ENCODE measurements around the gene ABR.
"Not testable (repeated sequence)": the region's sequence is repeated elsewhere in the genome, so short reads cannot be mapped to it uniquely, and the experiment has no call there.

The ABR gene

DNA sequence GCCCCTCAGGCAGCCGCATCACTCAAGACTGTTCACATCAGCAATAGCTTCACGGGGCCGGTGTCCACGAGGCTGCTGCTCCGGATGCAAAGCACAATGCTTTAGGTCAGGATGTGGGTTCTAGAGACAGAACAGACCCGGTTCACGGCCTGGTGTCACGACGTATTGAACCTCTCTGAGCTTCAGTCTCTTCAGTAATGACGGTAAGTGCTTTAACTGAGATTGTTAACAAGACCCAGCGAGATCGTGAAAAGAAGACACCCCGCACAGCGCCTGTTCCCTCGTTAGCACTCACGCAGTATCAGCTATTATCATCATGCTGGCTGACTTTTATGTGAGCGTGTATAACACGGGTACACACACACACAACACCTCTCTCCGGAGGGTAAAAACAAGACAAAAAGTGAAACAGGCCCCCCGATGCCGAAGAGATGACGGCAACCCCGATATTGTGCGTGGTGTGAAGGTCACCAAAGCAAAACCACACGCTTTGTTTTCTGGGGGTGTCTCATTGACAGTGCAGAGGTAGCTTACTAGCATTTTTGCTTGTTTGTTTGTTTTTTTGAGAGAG, 21.4 kb upstream of the ABR start:
- no peak for DNase-seq

DNA sequence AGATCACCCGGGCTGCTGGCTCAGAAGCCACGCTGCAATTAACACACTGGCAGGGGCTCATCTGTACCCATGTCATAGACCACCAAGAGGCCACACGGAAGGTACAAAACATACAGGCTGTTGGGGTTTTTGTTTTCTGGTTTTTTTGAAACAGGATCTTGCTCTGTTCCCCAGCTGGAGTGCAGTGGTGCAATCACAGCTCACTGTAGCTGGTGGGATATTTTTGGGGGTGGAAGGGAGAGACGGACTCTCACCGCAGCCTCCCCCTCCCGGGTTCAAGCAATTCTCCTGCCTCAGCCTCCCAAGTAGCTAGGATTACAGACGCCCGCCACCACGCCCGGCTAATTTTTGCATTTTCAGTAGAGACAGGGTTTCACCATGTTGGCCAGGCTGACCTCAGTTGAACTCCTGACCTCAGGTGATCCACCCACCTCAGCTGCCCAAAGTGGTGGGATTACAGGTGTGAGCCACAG, 19.5 kb upstream of the ABR start:
- DNase-seq: not testable (repeated sequence)

GRCh38 chr17:1197781-1198490, 18.2 kb upstream of the ABR start:
- DNase-seq: no peak

- no peak for DNase-seq
Observed at GRCh38 chr17:1197379-1197778, 17.6 kb upstream of the ABR start.

DNA sequence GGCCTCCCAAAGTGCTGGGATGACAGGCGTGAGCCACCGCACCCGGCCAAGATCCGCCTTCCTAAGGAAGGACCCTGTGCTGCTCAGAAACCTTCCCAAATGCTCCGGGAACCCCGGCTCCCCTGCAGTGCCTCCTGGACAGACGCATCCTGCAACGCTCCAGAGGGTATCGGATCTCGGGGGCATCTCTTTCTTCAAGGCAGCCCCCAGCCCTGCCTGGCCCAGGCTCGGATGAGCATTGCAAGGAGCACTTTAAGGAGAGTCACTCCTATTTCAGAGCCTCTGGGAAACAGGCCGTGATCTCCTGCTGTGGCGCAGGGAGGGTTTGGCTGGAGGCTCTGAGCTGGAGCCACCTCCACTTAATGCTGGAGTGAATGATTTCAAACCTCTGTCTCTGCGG, 17.2 kb upstream of the ABR start:
- DNase-seq: no peak

DNA sequence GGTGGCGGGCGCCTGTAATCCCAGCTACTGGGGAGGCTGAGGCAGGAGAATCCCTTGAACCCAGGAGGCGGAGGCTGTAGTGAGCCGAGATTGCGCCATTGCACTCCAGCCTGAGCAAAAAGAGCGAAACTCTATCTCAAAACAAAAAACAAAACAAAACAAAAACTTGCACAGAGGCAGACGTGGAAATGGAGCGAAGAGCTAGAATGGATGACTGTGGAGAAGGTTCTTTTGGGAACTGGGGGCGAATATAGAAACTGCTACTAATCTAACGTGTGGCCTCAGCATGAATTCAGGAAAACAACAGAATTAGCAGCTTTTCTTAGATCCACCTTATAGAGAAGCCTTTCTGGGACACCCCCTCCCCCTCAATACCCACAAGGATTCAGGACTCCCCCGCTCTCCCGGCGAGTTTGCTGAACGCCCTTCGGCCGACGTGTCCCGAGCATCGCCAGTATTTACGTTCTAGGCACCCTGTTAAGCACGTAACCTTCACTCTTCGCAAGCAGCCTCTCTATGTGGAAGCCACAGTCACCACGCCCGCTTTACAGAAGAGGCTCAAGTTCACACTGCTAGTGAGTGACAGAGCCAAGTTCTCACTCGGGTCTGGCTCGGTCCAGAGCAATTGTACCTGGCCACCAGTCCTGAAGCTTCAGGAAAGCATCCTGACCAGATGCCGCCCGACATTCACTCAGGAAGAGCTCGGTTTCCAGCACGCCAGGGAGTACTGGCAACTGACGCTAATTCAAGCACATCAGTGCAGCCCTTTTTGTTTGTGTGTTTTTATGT, 13.3 kb upstream of the ABR start:
- DNase-seq: no peak

- DNase-seq: no peak
Observed at GRCh38 chr17:1190751-1191331, 11.1 kb upstream of the ABR start.

DNA sequence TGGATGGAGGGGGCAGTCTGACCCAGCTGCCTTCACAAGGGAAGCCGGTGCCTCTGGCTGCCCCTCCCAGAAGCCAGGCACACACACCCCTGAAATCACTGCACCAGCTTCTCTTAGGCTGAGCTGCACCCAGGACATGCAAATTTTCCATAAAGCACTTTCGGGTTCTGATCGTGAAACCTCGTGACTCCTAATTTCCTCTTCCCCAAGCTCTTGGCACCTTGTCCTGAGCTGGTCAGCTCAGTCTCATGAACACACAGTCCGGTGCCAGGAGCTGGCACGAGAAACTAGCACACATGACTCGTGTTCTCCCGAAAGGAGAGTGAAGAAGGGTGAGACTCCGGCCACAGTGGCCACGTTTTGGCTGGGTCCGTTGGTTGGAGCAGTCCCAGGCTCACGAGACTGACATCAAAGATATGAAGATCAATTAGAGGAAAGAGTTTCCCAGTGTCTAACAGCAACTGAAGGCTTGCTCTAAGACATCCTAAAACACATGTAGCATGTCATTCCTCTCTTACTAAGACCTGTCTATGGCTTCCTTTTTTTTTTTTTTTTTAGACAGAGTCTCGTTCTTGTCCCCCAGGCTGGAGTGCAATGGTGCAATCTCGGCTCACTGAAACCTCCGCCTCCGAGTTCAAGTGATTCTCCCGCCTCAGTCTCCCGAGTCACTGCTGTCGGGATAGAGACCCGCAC, 9.2 kb upstream of the ABR start:
- DNase-seq: no peak

- peak; percentile 47 for DNase-seq
Observed at GRCh38 chr17:1186923-1187771, 7.4 kb upstream of the ABR start.

DNA sequence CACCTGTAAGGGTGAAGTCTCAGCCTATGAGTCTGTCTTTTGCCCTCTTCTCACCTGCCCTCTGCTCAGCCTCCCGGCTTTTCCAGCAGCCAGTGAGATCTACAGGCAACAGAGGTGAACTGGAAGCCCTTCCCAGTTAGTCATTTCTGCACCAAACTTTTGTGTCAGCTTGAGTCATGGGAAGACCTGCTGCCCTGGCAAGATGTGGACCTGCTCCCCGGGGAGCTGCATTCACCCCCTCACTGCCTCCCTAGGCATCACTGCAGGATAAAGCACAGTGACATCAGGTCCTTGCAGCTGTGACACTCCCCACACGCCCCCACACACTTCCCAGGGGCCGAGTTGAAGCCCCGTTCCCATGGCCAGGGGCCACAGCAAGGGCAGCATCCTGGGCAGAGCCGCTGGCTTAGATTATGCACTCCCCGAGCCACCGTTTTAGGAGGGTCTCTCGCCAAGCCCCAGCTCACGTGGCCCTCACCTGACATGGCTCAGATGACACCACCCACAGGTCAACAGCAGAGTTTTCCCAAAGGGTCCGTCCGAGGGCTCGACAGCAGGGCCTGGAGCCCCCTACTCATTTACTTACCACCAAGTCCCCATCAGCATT, 6.5 kb upstream of the ABR start:
- no peak for DNase-seq

DNA sequence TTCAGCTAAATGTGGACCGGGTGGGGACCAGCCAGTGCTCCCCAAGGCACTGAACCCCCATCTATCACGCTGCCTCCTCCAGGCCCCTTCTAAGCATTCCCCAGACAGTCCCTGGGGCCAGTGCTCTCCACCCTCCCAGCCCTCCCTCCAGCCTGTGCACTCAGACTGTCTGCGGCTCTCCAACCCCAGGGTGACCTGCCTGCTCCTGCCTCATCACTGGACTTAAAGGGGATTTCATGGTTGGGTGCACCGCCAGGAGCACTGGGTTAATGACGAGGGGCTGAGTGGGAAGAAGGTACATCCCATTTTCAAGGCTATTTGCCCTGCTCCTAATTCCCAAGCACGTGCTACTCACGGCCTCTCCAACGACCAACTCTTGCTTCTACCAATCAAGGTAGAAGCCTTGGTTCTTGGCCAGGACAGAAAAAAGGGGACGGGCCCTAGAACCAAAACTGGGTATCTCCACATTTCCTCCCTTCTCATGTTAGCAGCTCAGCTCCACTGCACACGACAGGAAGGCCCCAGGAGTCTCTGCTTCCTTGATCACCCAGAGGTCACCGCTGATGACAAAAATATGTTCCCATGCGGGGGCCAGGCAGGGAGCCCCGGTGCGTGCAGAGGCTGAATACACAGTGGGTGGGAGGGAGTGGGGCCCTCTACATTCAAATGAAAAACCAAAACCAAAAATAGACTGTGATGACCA, 3.5 kb upstream of the ABR start:
- no peak for DNase-seq

DNA sequence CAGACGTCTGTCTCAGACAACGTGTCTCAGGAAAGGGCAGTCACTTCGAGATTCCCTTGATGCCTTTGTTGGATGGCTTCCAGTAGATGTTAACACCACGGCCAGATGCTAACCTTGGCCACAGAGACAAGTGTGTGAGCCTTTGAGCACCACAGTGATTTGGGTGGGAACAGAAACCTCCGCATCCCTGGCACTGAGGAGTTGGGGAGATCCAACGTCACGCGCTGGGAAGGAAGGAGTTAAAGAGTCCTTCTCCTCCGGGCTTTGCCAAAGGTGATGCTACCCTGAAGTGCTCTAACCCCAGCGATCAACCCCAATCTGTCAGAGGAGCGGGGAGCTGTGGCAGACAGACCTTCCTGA, 3.0 kb upstream of the ABR start:
- DNase-seq: no peak

GRCh38 chr17:1181753-1182137, 2.0 kb upstream of the ABR start:
- no peak for DNase-seq

DNA sequence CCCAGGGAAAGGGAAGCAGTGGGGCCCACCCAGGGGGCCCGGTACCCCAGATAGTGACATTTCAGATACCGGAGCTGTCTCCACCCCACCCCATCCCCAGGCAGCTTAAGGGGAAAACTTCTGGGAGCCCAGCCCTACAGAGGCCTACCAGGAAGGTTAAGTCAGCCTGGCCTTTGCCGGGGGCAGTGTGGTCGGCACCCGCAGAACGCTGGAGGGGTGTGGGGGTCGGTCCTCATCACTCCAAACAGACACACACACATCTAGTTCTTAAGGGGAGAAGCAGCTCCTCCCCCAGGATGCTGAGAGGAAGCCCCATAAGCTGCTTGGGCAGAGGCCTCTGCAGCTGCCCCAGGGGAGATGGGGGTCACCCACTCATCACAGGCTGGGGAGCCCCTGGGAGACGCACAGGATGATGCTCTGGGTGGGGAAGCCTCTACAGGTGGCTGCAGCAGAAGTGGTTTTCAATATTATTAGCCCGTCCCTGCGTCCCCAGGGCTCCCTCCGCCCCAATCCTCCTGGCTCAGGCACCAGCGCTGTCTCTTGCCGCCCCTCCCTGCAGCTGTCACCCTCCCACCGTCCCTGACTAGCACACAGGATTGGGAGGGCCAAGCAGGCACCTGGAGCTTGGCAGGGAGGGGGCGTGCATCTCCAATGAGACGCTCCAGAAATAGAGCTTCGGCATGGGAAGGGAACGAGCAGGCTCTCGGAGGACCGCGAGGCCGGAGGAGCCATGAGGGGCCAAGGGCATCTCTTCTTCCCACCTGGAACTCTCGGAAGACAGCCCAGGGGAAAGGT, 1.4 kb upstream of the ABR start:
- peak; percentile 39 for DNase-seq

DNA sequence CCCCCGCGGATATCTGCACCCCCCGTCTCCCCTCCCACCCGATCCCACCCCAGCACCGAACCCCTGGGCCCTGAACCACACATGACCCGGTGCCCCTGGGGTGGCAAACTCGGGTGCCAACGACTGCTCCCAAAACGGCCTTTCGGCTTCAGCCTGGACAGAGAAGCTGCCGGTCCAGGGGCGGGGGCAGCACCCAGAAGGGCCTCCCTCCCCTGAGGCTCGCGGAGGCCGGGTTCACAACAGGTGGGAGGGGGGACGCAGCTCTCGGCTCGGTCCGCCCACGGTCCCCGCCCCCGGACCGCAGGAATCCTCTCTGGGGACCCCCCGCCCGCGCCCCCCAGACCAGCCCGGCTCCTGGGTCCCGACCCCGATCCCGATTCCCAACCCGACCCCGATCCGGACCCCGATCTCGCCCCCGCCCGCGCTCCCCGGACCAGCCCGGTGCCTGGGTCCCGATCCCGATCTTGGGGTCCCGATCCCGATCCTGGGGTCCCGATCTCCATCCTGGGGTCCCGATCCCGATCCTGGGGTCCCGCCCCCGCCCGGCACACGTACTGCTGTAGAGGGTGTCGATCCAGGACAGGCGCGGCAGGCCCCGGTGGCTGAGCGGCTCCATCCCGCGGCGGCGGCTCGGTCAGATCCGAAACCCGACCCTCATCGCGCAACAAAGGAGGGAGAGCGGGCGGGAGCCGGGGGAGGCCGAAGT, 516 bp downstream of the ABR start:
- no peak for DNase-seq

- DNase-seq: peak; percentile 88
Observed at GRCh38 chr17:1177016-1177700, 2.6 kb downstream of the ABR start.

- peak; percentile 53 for DNase-seq
Observed at GRCh38 chr17:1174263-1174880, 5.4 kb downstream of the ABR start.
